Kidney glomerular epithelial cell (primary cell): Measurements from ENCODE around the gene QSOX2.

Experiments
- DNase-seq: peaks from one replicate; lab custom pipeline; 2025; lab: John Stamatoyannopoulos, UW

QSOX2 gene, protein sequence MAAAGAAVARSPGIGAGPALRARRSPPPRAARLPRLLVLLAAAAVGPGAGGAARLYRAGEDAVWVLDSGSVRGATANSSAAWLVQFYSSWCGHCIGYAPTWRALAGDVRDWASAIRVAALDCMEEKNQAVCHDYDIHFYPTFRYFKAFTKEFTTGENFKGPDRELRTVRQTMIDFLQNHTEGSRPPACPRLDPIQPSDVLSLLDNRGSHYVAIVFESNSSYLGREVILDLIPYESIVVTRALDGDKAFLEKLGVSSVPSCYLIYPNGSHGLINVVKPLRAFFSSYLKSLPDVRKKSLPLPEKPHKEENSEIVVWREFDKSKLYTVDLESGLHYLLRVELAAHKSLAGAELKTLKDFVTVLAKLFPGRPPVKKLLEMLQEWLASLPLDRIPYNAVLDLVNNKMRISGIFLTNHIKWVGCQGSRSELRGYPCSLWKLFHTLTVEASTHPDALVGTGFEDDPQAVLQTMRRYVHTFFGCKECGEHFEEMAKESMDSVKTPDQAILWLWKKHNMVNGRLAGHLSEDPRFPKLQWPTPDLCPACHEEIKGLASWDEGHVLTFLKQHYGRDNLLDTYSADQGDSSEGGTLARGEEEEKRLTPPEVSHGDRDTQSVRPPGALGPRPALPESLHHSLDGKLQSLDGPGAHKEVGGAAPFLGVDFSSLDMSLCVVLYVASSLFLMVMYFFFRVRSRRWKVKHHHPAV

DNA sequence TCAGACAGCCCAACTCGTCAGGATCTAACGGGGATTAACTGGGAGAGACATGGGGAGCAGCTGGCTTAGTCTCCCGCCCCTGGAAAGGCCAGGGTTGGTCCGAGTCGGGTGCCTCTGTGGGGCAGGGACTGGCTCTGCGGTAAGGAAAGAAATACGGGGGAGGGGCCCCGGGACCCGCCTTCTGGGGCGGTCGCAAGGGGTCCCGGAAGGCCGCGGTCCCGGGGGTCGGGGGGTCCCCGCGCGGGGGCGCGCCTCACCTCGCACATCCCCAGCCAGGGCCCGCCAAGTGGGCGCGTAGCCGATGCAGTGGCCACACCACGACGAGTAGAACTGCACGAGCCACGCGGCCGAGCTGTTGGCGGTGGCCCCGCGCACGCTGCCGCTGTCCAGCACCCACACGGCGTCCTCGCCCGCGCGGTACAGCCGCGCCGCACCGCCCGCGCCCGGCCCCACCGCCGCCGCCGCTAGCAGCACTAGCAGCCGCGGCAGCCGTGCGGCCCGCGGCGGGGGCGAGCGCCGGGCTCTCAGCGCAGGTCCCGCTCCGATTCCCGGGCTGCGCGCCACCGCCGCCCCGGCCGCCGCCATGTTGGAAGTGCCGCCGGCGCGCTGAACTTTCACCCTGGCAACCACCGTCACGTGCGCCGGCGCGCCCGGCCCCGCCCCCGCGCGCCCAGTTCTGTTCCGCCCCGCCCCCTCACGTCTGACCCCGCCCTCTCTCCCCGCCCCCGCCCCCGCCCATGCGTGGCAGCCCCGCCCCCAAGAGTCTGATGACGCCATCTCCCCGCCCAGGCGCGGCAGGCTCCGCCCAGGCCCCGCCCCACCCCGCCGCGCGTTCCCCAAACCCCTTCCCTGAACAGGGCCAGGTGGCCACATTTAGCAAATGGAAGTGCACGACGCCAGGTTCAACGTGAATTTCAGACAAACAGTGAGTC is at the start of gene QSOX2:
Gene QSOX2, minus strand, starts transcription at position 594 of the 932 bp plus-strand sequence. Its CDS starts 9 bp downstream, at position 585.
- peak; percentile 34 for DNase-seq

DNA sequence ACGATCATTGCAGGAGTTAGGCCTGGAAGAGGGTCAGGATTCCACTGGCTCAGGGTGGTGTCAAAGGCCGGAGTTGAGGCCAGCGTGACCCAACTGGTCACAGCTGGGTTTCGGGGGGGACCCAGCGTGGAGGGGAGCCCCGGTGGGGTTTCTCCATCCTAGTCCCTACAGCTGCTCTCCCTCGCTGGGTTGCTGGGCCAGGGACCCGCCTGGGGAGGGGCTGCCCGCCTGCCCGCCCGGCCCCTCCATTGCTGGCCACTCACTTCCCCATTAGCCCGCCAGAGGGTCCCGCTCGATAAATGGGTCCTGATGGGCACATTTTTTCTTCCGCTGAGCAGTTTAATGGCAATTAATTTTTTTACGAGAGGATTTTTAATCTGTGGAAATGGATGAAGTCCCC is 49.4 kb upstream of the QSOX2 start:
- no peak for DNase-seq

DNA sequence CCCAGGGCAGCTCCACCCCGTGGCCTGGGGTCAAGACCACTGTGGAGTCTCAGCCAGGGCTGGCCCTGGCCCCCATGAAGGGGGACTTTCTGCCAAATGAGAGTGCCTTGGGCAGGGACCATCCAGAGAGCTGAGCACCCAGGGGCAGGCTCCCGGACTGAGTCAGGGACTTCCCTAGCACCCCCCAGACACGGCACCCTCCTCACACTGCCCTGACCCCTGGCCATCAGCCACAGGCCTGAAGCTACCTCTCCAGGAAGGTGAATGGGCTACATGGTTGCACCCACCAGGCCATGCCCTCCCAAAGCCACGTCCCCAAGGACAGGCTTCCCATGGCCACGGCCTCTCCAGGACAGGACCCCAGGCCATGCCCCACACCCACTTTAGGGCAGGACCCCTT is 48.8 kb upstream of the QSOX2 start:
- DNase-seq = no peak

DNA sequence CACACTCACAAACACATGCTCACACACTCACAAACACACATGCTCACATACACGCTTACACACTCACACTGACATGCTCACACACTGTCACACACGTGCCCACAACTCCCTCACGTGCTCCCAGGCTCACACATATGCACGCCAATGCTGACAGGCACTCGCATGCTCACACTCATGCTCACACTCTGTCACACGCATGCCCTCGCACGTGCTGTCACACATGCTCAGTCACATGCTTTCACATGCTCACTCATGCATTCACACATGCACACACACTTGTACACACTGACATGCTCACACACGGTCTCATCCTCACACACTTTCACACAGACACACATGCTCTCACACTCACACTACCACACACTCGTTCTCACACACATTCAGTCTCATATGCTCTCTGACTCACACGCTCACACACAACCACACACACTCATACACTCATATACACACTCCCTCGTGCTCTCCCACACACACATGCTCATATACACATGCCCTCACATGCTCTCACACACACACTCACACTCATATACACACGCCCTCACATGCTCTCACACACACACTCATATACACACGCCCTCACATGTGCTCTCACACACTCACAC is 48.0 kb upstream of the QSOX2 start:
- DNase-seq = no peak

DNA sequence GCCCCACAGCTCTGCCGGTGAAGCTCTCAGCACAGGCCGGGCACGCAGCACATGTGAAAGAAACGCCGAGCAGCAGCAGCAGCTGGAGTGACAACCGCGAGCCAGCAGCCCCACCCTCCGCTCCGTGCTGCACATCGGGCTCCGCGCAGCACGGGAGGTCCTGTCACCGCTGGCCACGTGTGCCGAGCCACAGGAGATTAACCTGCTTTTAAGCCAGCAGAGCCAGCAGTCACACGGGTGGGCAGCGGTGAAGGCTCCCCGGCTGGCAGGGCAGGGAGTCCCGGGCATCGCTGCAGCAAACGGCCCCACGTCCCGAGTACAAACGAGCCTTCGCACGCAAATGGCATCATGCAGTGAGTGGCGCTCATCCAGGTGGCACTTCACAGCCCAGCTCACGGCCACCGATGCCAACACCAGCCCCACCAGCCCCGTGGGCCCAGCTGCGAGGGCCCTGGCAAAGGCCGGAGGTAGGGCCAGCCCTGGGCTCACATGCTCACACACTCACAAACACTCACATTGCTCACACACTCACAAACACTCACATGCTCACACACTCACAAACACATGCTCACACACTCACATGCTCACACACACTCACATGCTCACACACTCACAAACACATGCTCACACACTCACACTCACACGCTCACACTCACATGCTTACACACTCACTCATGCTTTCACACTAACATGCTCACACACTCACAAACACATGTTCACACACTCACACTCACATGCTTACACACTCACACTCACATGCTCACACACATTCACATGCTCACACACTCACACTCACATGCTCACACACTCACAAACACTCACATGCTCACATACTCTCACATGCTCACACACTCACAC is 47.2 kb upstream of the QSOX2 start:
- no peak for DNase-seq

DNA sequence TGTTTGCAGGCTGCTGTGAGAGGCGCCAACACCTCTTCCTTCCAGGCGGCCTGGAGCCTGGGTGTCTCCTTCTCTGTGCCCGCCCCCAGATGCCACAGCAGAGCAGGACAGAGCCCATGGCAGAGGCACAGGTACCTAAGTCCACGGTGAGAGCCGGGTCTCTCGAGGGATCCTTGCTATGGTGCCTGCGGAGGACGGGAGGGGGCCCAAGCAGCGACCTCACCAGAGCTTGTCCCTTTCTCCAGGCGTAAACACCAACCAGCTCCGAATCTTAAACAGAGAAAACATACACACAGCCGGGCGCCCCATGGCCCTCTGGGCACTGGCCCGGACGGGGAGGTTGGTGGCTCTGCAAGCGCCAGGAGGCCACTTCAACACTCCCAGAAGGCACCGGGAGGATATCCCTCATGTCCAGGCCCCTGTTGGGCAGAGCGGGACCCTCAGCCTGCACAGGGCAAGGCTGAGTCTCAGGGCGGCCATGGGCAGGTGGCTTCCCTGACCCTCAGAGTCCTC is 46.5 kb upstream of the QSOX2 start:
- no peak for DNase-seq

DNA sequence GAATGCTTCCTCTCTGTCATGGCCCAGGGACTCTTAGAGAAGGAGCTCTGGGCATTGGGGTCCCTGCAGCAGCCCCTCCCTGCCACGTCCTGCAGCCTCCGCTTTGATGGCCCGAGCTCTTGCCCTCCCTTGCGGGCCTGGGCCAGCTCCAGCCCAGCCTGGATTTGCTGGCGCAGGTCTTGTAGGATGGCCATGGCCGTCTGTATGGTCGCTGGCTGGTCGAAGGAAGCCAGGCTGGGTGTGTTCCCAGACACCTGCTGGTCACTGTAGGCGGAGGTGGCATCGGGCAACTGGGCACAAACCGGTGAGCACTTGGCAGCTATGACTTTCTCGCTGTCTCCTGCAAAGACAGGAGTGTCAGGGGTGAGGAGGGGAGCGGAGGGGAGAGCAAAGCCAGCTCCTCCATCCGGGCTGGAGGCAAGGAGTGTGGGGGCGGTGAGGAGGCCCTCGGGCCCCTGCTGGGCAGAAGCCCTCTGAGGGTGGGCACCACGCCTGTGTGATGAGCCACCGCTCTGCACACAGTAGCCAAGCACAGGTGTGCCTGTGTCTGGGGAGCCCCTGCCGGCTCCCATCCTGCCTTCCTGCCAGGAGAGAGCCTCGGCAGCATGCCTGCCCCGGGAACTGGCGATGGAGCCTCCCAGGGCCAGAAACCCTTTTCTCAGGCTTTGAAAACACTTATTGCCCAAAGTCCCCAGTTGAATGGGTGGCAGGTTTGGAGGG is 45.9 kb upstream of the QSOX2 start:
- DNase-seq = no peak

DNA sequence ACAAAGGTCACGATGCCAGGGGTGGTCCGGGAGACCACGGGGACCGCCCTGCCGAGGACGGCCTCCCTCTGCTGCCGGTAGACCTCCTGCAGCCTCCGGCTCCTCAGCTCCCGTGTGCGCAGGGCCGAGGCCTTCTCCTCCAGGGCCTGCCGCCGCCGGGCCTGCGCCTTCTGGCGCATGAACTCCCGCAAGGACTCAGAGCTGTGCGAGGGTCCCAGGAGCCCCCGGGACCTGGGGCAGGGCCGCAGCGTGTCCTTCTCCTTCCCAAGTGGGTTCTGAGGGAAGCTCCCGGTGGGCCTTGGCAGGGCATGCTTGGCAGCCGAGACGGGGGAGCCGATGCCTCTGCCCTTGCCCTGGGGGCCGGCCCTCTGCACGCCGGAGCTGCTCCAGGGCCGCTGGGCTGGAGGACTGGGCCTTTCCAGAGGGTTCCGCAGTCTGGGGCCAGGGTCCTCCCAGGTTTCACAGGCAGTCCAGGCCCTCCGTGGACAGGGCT is 44.9 kb upstream of the QSOX2 start:
- DNase-seq = no peak

DNA sequence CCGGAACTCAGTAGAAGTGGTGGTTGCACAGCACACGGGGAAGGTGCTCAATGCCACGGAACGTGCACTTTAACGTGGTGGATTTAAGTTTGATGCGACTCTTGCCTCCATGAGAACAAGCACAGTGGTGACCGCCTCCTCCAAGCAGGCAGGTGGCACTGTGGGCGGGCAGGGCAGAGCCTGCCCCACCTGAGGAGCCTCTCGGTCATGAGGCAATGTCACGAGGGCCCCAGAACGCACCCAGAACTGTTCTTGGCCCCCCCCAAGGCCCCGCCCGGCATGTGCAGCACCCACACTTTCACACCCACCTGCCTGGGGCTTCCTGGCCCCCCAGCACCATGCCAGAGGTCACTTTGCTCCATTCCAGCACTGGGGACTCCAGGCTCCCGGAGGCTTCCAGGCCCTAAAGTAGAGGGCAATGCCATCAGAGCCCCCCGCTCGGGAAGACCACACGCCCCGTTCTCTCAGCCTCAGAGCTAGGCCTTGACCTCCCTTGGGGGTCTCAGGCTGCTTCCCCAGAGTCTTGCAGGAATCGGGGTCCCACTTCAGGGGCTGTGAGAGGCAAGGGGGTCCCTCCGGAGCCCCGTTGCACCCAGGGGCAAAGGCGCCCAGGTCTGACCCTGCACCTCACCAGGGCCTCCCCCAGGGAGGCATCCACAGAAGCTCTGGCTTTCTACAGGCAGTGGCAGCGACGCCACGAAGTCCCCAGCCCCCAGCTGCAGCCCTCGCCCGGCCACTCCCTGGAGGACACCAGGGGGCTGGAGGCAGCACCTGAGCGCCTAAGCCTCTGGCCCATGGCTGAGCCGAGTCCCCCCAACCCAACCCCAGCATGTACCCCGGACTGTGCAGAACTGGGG is 44.3 kb upstream of the QSOX2 start:
- DNase-seq = no peak

DNA sequence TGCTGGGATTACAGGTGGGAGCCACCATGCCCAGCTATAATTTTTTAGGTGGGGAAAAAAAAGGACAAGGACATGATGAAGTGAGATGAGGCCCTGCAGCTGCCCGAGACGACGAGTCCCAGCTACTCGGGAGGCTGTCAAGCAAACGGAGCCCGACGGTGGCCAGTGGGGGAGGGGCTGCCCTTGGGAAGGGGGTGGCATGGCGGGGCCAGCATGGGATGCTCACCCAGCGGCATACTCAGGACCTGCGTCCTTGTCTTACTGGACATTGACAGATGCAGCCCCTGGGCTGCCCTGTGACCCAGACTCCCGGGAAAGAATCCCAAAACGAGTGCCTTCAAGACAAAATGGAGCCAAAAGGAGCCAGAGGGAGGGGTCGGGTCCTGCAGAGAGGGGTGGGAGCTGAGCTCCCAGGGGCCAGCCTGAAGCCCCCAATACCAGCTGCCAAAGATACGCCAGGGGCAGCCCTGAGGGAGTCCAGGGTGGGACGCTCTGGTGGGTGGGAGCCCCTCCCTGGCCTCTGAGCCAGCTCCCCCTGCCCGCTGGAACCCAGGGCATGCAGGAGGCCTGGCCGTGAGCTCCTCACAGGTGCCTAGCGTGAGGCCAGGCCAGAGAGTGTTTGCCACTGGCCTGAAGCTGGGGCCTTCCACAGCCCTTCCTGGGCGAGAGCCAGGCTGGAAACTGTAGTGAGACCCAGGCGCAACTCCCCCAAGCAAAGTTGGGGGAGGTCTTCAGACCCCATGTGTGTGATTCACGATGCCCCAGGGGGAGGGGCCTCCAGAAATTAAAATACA is 42.5 kb upstream of the QSOX2 start:
- no peak for DNase-seq

DNA sequence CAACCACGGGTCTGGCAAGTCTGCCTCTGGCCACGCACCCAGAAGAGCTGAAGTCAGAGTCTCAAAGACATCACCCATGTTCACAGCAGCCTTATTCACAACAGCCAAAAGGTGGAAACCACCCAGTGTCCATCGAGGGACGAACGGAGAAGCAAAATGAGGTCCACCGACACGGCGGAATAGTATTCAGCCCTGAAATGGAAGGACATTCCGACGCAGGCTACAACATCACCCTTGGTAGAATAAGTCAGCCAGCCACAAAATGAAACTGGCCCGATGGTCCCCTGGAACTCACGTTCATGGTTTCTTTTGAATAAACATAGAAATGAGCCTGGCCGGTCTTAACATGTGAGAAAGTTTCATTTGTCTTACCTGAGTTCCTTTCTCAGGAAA is 41.4 kb upstream of the QSOX2 start:
- no peak for DNase-seq

DNA sequence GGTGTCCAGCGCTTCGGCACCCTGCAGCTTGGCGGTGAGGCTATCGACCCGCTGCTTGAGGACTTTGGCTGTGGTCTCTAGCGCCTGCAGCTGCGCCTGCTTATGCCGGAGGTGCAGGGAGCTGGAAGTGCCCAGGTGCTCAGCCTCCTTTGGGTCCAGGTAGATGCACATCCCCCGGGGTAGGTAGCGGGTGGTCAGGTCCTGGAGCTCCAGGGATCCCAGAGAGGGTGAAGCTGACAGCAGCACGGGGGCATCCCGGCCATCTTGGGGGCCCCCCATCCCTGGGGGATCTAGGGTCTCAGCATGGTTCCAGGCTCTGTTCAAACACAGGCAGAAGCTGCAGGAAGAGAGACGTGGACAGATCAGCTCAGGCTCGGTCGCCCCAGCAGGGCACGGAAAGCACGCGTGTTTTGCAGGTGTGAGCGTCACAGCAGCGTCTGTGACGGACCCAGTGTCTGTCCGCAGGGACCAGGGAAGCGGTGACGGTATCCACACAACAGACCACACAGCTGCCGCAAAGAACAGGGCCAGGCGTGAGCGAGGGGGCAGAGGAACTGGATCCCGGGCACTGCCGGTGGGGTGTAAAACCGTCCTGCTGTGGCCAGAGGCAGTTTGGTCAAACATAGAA is 40.9 kb upstream of the QSOX2 start:
- DNase-seq = no peak

DNA sequence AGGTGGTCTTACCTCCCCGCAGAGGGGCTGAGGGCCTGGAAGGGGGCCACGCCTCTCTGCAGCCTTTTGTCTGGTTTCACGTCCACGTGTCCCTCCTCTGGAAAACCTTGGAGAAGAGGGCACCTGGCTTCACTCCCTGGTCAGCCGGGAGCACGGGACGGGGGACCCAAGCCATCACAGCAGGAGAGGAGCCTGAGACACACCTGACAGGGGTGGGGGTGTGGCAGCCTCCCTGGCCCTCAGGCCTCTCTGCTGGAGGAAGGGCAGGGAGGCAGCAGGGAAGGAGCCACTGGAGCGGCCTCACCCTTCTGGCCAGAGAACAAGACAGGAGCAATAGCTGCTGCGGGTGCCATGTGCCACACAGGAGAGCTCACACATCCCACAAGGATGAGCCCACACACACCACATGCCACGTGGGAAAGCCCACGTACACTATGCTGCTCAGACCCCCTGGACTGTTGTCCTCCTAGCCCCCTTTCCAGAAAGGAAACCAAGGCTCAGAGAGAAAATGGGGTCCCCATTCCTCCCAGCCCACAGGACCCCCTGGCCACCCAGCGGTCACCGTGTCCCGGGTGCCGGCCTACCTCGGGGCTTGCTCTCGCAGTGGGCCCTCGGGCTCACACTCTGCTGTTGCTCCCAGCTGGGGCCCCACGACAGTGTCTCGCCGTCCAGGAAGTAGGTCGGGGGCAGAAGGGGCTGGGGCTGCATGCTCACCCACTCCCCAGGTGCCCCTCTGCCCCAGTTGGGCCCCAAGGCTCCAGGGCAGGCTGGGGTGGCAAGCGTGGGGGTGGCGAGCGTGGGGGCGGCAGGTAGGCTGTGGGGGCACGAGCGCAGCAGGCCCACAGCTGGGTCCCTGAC is 40.1 kb upstream of the QSOX2 start:
- no peak for DNase-seq

DNA sequence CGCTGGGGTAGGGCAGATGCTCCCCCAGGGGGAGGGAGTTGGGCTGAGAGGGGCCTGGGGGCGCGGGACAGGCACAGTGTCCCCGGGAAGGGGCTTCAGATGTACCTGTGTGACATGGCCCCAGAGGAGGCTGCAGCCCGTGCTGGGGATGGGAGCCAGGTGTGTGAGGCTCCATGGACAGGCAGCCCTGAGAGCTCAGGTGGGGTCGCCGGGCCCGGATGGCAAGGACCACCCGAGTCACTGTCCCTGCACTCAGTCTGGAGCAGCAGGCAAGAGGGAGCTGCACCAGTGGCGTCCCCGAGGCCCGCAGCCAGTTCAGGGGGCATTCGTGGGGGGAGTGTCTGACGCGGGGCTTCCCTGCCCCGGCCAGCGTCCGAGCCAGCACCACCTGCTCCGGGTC is 39.3 kb upstream of the QSOX2 start:
- DNase-seq = no peak

DNA sequence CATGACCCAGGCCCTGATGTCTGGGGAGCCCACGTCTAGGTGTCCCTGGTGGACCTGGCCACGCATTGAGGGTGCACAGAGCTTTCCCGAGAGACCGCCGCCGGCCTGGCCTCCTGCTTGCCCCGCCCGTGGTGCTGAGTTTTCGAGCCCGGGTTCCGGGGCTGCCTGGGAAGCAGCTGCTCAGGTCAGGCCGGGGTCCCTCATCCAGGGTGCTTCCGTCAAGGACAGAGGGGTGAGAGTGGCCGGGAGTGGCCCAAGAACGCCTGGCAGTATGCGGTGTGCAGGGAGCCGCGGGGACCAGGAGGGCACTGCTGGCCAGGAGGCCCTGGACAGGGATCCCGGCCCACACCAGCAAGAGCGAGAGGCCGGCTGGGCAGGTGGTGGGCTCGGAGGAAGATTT is 38.7 kb upstream of the QSOX2 start:
- no peak for DNase-seq

DNA sequence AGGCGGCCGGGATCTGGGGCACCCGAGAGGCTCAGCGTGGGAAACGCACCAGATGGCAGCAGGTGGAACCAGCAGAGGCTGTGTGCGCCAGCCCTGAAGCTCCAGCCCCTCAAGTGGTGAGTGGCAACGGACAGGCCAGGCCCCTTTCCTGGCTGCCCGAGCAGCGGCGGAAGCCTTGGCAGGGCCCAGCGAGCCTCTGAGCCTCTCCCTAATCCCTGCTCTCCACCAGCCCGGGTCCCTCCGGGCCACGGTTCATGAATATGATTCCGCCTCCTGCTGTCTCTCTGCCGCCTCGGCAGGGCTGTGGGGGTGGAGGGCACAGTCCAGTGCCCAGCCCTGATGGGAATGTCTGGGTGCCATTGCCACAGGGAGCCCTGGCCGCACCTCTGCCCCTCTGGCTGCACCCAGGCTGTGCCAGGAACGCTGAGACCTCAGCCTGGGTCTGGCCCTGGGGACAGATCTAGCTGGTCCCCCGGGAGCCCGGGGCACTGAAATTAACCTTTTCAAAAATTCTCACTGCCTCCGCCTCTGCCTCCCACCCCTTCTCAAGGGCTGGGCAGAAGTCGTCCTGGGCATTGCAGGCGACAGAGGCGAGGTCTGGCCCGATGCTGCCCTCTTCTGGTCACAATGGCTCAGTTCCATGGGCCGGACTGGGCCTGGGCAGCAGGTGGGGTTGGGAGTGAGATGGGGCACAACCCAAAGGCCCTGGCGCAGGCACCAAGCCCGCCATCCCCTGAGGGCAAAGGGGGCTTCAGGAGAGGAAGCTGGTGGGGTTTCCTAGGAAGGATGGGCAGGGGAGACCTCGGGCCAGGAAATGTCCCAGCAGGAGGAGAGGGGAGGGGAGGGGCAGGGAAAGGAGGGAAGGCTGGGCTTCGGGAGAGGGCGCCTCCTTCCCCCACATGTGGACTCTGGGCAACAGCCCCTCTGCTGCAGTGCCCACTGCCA is 38.0 kb upstream of the QSOX2 start:
- DNase-seq = peak; percentile 59
